T follicular helper cell (primary cell): ENCODE results near the gene RPS2.
"Not testable (repeated sequence)": the region's sequence is repeated elsewhere in the genome, so short reads cannot be mapped to it uniquely, and the experiment has no call there.

Experiments
- DNase-seq: peaks from one replicate; pipeline ENCODE4 v3.0.0-alpha.2; 2020; ENCODE audit warnings: low read depth

RPS2 gene

GRCh38 chr16:1941162-1942046 is 23.2 kb downstream of the RPS2 start:
- DNase-seq, result no peak

- DNase-seq, result no peak
Measured at GRCh38 chr16:1940273-1941161, 24.1 kb downstream of the RPS2 start.

GRCh38 chr16:1939833-1940232 is 24.8 kb downstream of the RPS2 start:
- not testable (repeated sequence) for DNase-seq

GRCh38 chr16:1938910-1939309 is 25.7 kb downstream of the RPS2 start:
- DNase-seq, result no peak

- DNase-seq, result no peak
Measured at GRCh38 chr16:1938316-1938715, 26.3 kb downstream of the RPS2 start.

GRCh38 chr16:1936945-1937479 is 27.6 kb downstream of the RPS2 start:
- no peak for DNase-seq

GRCh38 chr16:1933097-1933661 is 31.4 kb downstream of the RPS2 start:
- DNase-seq, result no peak

DNA sequence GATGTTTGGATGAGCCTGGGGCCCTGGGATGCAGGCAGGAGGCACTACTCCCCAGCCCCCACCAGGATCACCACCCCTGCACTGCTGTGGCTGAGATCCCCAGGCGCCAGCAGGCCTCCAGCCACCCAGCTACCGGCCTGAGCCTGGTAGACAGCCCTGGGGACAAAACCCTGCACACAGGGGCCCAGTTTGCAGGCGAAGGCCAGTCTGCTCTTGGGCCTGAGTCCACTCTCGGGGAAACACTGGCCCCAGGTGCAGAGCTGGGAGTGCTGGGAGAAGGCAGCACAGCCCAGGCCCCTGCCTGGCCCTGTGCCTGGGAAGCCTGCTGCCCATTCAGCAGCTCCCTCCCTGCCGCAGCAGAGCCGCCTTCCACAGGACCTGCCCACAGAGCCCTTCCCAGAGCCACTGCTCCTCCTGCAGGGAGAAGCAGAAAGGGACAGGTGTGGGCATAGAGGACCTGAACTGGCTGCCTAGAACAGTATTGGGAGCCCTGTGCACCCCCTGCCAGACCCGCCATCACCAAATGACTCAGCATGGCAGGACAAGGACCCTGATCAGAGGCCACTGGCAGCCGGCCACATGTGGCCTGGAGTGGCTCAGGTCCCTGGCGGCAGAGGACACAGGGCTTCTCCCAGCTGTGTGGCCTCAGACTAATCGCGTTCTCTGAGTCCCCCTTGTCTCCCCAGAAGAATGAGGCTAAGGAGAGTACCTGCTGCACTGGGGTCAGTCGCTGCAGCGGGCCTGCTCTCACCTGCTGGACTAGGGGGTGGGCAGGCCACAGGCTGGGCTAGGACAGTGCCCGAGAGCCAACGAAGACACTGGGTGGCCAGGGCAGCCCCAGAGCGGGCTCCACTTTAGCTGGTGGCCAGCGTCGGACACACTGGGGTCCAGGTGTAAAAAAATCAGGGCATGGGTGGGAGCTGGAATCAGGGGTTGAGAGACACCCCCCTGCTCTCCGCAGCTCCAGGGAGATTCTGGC is 32.3 kb downstream of the RPS2 start:
- DNase-seq, result no peak

- no peak for DNase-seq
Measured at GRCh38 chr16:1930338-1930720, 34.3 kb downstream of the RPS2 start.

GRCh38 chr16:1929578-1930337 is 34.9 kb downstream of the RPS2 start:
- peak; percentile 87 for DNase-seq

GRCh38 chr16:1929105-1929504 is 35.5 kb downstream of the RPS2 start:
- no peak for DNase-seq

GRCh38 chr16:1926271-1926670 is 38.4 kb downstream of the RPS2 start:
- no peak for DNase-seq

- no peak for DNase-seq
Measured at GRCh38 chr16:1924095-1924494, 40.5 kb downstream of the RPS2 start.

GRCh38 chr16:1923299-1924034 is 41.2 kb downstream of the RPS2 start:
- no peak for DNase-seq

DNA sequence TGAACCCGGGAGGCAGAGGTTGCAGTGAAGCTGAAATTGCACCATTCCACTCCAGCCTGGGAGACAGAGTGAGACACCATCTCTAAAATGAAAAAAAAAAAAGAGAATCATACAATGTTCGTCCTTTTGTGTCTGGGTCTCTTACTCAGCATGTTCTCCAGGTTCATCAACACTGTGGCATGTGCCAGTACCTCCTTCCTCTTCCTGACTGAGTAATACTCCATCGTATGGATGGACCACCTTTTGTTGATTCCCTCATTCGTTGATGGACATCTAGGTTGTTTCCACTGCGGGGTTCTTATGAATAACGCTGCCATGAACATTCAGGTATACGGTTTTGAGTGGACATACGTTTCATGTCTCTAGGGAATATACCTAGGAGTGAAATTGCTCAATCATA is 42.3 kb downstream of the RPS2 start:
- no peak for DNase-seq

GRCh38 chr16:1920727-1921171 is 43.9 kb downstream of the RPS2 start:
- DNase-seq, result no peak

GRCh38 chr16:1920122-1920521 is 44.5 kb downstream of the RPS2 start:
- DNase-seq, result not testable (repeated sequence)

DNA sequence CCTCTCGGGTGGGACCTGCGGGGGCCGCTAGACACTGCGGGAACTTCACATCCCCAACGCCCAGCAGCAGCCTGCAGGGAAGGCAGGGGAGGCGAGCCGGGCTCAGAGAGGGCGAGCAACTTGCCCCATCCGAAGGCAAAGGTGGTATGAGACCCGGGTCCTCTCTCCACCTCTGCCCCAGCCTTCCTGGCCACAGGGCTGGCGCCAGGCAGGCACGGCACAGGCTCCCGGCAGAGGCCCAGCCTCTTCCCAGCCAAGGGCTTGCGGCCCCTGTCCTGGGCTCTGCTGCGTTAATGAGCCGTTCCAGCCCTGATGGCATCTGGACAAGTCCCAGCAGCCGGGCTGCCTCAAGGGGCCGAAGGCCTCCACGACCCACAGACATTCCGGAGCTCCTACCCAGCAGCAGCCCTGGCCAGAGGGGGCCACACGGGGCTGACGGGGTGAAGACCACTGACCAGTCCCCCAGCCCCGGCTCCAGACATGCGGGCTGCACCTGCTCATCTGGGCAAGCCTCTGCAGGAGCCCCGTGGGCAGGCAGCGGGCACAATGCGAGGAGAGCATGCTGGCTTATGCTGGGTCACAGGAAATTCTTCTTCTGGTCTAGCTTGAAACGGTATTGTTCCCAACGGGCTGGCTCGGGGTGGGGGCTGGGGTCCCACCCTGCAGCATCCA is 45.2 kb downstream of the RPS2 start:
- DNase-seq, result no peak
